Loucy (cell line): ENCODE measurements around the gene AJAP1.

Source experiments
- H2AFZ ChIP-seq: fragments of 200-600 bp; sonication (generic); 2 replicates; pipeline ENCODE4 v1.6.0; 2016; ENCODE audit warnings: antibody characterized with exemption, mild to moderate bottlenecking, low read length, moderate library complexity
- H3F3A ChIP-seq: fragments of 200-600 bp; 2 replicates; pipeline ENCODE4 v1.6.0; 2016; ENCODE audit warnings: antibody characterized with exemption, low read depth, mild to moderate bottlenecking
- H3K27me3 ChIP-seq: fragments of 200-600 bp; sonication (generic); 2 replicates; pipeline ENCODE4 v1.6.1; 2014; ENCODE audit warnings: low read length, mild to moderate bottlenecking; ENCODE audit not compliant: insufficient read depth, poor library complexity, severe bottlenecking
- H3K36me3 ChIP-seq: fragments of 200-600 bp; sonication (generic); 2 replicates; pipeline ENCODE4 v1.6.1; 2016; ENCODE audit warnings: low read length; ENCODE audit not compliant: insufficient read depth
- H3K4me1 ChIP-seq: fragments of 200-600 bp; sonication (generic); 2 replicates; pipeline ENCODE4 v1.5.1; 2014; ENCODE audit warnings: low read length, mild to moderate bottlenecking; ENCODE audit not compliant: insufficient read depth, poor library complexity, severe bottlenecking
- H3K4me2 ChIP-seq: fragments of 200-600 bp; sonication (generic); 2 replicates; pipeline ENCODE4 v1.6.0; 2014; ENCODE audit warnings: antibody characterized with exemption, low read length, low read depth, mild to moderate bottlenecking; ENCODE audit not compliant: poor library complexity, severe bottlenecking
- H3K4me3 ChIP-seq: fragments of 200-600 bp; sonication (generic); 2 replicates; pipeline ENCODE4 v1.5.1; 2014; ENCODE audit warnings: low read length, mild to moderate bottlenecking, mixed read lengths; ENCODE audit not compliant: poor library complexity, severe bottlenecking
- H3K79me2 ChIP-seq: fragments of 200-600 bp; sonication (generic); 2 replicates; pipeline ENCODE4 v1.6.1; 2014; ENCODE audit warnings: low read length; ENCODE audit not compliant: insufficient read depth
- H3K9ac ChIP-seq: fragments of 200-600 bp; sonication (generic); 2 replicates; pipeline ENCODE4 v1.6.0; 2014; ENCODE audit warnings: mild to moderate bottlenecking, low read depth, low read length, moderate library complexity; ENCODE audit not compliant: poor library complexity, severe bottlenecking
- H3K9me2 ChIP-seq: fragments of 200-600 bp; sonication (generic); replicated peaks from 2 replicates; pipeline ENCODE4 v1.6.1; 2016; ENCODE audit warnings: low read depth, low read length, mixed read lengths
- H3K9me3 ChIP-seq: fragments of 200-600 bp; sonication (generic); 2 replicates; pipeline ENCODE4 v1.6.1; 2014; ENCODE audit warnings: mild to moderate bottlenecking, antibody characterized with exemption, low read length, low read depth; ENCODE audit not compliant: insufficient read depth
- H4K20me1 ChIP-seq: fragments of 200-600 bp; sonication (generic); 2 replicates; pipeline ENCODE4 v1.6.0; 2014; ENCODE audit warnings: antibody characterized with exemption, low read length, mild to moderate bottlenecking; ENCODE audit not compliant: insufficient read depth, poor library complexity, severe bottlenecking
- CTCF ChIP-seq: fragments of 200-600 bp; sonication (generic); conservative IDR thresholded peaks from 2 replicates; pipeline ENCODE4 v1.5.1; 2014; ENCODE audit warnings: mild to moderate bottlenecking, antibody characterized with exemption, low read length
- EZH2phosphoT487 ChIP-seq: fragments of 200-600 bp; IDR thresholded peaks from 2 replicates; pipeline ENCODE4 v1.6.1; 2018; ENCODE audit warnings: antibody characterized with exemption, mild to moderate bottlenecking, moderate library complexity, borderline replicate concordance

Gene AJAP1

GRCh38 chr1:4762146-4762545 lies 107.7 kb downstream of the AJAP1 start:
- Histone ChIP-seq H3K4me2 (no peak overlapping the region), H3K27me3 (no peaks in the 10 kb centered on the region), H3K4me1 (no peaks in the 10 kb centered on the region), H3K9ac (no peak overlapping the region), H4K20me1 (no peaks in the 10 kb centered on the region), H2AFZ (no peak overlapping the region), H3K9me3 (peaks cover 9% of the 10 kb centered on the region; the same call in 1 of the 2 replicates), H3K36me3 (no peaks in the 10 kb centered on the region), H3K4me3 (no peak overlapping the region), H3K79me2 (no peaks in the 10 kb centered on the region), H3F3A (no peaks in the 10 kb centered on the region), H3K9me2 (no peaks in the 10 kb centered on the region)
- no peak for TF ChIP-seq EZH2phosphoT487
- no peak for TF ChIP-seq CTCF

DNA sequence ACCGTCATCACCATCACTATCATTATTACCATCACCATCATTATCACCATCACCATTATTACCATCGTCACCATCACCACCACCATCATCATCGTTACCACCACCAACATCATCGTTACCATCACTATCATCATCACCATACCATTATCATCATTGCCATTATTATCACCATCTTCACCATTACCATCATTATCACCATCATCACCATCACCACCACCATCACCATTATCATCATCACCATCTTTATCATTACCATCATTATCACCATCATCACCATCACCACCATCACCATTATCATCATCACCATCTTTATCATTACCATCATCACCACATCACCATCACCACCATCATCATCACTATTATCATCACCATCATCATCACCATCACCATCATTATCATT lies 112.9 kb downstream of the AJAP1 start:
- TF ChIP-seq EZH2phosphoT487 (no peak), CTCF (no peak)
- H3K4me3 ChIP-seq = no peak overlapping the region

GRCh38 chr1:4768553-4768952 lies 114.1 kb downstream of the AJAP1 start:
- H3K9me2 ChIP-seq = no peaks in the 10 kb centered on the region
- no peak overlapping the region for H3K9ac ChIP-seq
- no peak for TF ChIP-seq CTCF
- TF ChIP-seq EZH2phosphoT487 = no peak
- H3K4me3 ChIP-seq = no peak overlapping the region
- H2AFZ ChIP-seq = no peak overlapping the region
- no peaks in the 10 kb centered on the region for H3K4me1 ChIP-seq
- H3K9me3 ChIP-seq = peaks cover 5% of the 10 kb centered on the region; the same call in 1 of the 2 replicates
- no peaks in the 10 kb centered on the region for H3F3A ChIP-seq
- no peaks in the 10 kb centered on the region for H3K79me2 ChIP-seq
- no peak overlapping the region for H3K4me2 ChIP-seq
- no peaks in the 10 kb centered on the region for H3K36me3 ChIP-seq
- no peaks in the 10 kb centered on the region for H4K20me1 ChIP-seq
- H3K27me3 ChIP-seq = no peaks in the 10 kb centered on the region

More for the DNA sequence above, 112.9 kb downstream of the AJAP1 start:
- Histone ChIP-seq H3K4me1 (no peaks in the 10 kb centered on the region), H3F3A (no peaks in the 10 kb centered on the region), H3K4me2 (no peak overlapping the region), H3K9me2 (no peaks in the 10 kb centered on the region), H2AFZ (no peak overlapping the region), H3K9me3 (peaks cover 5% of the 10 kb centered on the region; the same call in 1 of the 2 replicates), H3K36me3 (no peaks in the 10 kb centered on the region), H3K9ac (no peak overlapping the region), H4K20me1 (no peaks in the 10 kb centered on the region), H3K27me3 (no peaks in the 10 kb centered on the region), H3K79me2 (no peaks in the 10 kb centered on the region)
